ENCODE data around the gene MORN3.
"Not testable (repeated sequence)": the region's sequence is repeated elsewhere in the genome, so short reads cannot be mapped to it uniquely, and the experiment has no call there.

DNA sequence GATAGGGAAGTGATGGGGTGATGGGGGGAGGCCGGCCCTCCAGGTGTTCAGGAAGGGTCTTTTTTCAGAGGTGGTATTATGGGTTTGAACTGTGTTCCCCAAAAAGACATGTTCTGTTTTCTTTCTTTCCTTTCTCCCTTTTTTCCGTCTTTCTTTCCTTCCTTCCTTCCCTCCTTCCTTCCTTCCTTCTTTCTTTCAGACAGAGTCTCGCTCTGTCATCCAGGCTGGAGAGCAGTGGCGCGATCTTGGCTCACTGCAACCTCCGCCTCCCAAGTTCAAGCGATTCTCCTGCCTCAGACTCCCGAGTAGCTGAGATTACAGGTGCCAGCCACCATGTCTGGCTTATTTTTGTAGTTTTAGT is 39.6 kb upstream of the MORN3 start:
- TF ChIP-seq CTCF, POLR2A (IDR thresholded peaks at IDR 0.05): not testable (repeated sequence)
